Loucy (cell line): ENCODE measurements around the gene SLC38A1.

Experiments used
- CTCF ChIP-seq: fragments of 200-600 bp; sonication (generic); conservative IDR thresholded peaks from 2 replicates; pipeline ENCODE4 v1.5.1; 2014; ENCODE audit warnings: mild to moderate bottlenecking, antibody characterized with exemption, low read length
- EZH2phosphoT487 ChIP-seq: fragments of 200-600 bp; IDR thresholded peaks from 2 replicates; pipeline ENCODE4 v1.6.1; 2018; ENCODE audit warnings: antibody characterized with exemption, mild to moderate bottlenecking, moderate library complexity, borderline replicate concordance

GRCh38 chr12:46152456-46152855 is 116.4 kb downstream of the SLC38A1 start:
- TF ChIP-seq CTCF: no peak
- TF ChIP-seq EZH2phosphoT487: no peak
